HG02798 (cell line): Measurements from ENCODE around the gene RGS7.

Experiments used
- ATAC-seq: cut with Tn5 transposase; IDR thresholded peaks from one replicate; pipeline ENCODE4 v1.9.1; 2021; ENCODE audit warnings: mild to moderate bottlenecking; ENCODE audit not compliant: unreplicated experiment, poor library complexity

Gene RGS7

GRCh38 chr1:241356519-241357365 lies at the start of gene RGS7:
RGS7 (minus strand) TSS chr1:241357205.
- peak; percentile 64 for ATAC-seq

GRCh38 chr1:241406421-241406820 lies 49.4 kb upstream of the RGS7 start:
- no peak for ATAC-seq

- no peak for ATAC-seq
Observed at GRCh38 chr1:241401156-241401555, 44.2 kb upstream of the RGS7 start.

GRCh38 chr1:241396747-241397681 lies 40.0 kb upstream of the RGS7 start:
- ATAC-seq: no peak

- ATAC-seq: no peak
Observed at GRCh38 chr1:241391926-241392710, 35.1 kb upstream of the RGS7 start.

- ATAC-seq: no peak
Observed at GRCh38 chr1:241390526-241390925, 33.5 kb upstream of the RGS7 start.

- no peak for ATAC-seq
Observed at GRCh38 chr1:241389400-241389799, 32.4 kb upstream of the RGS7 start.

- no peak for ATAC-seq
Observed at GRCh38 chr1:241387216-241387615, 30.2 kb upstream of the RGS7 start.

GRCh38 chr1:241376701-241377100 lies 19.7 kb upstream of the RGS7 start:
- ATAC-seq: no peak

GRCh38 chr1:241375886-241376285 lies 18.9 kb upstream of the RGS7 start:
- no peak for ATAC-seq

- no peak for ATAC-seq
Observed at GRCh38 chr1:241366196-241366595, 9.2 kb upstream of the RGS7 start.

GRCh38 chr1:241362350-241362749 lies 5.3 kb upstream of the RGS7 start:
- ATAC-seq: no peak

GRCh38 chr1:241357366-241358340 lies 648 bp upstream of the RGS7 start:
- ATAC-seq: no peak

GRCh38 chr1:241356187-241356518 lies 852 bp downstream of the RGS7 start:
- ATAC-seq: no peak

GRCh38 chr1:241355311-241356010 lies 1.5 kb downstream of the RGS7 start:
- ATAC-seq: no peak

GRCh38 chr1:241352401-241352800 lies 4.6 kb downstream of the RGS7 start:
- ATAC-seq: no peak

- ATAC-seq: no peak
Observed at GRCh38 chr1:241351841-241352240, 5.2 kb downstream of the RGS7 start.

- ATAC-seq: no peak
Observed at GRCh38 chr1:241343956-241344355, 13.0 kb downstream of the RGS7 start.

- no peak for ATAC-seq
Observed at GRCh38 chr1:241336335-241336734, 20.7 kb downstream of the RGS7 start.
